K562 (cell line): ENCODE measurements around the gene DHRS7C. TPM values are rescaled to one million over a fixed set of nuclear protein-coding genes. Genes with fewer than 3 reads are reported as not detected.

ENCODE experiments used
- ATAC-seq: fragments of 200-7000 bp; cut with Tn5 transposase; 3 replicates; pipeline ENCODE4 v1.9.1; 2020; ENCODE audit warnings: moderate library complexity
- BruUV-seq: library from RNA; stranded (reverse); fragments of 400-500 nt; replicated peaks from 2 replicates; lab custom pipeline; 2021; lab: Mats Ljungman, UMichigan
- CTCF ChIA-PET: fragments of 300-600 bp; formaldehyde crosslinking; extraction: SDS; loops from one replicate; lab custom pipeline; 2021; ENCODE audit warnings: low intra/inter-chr PET ratio; lab: Yijun Ruan, JAX
- POLR2A ChIA-PET: fragments of 300-600, 350-650 bp; sonication (Branson Sonifier 250); formaldehyde crosslinking; extraction: SDS; loops from one replicate; lab custom pipeline; 2021; ENCODE audit warnings: antibody characterized with exemption, inconsistent platforms; lab: Yijun Ruan, JAX
- DNase-seq, 4 experiments: peaks; one replicate each; pipeline versions ENCODE4 v3.0.0 to v3.0.0-alpha.2; 2011 to 2018; ENCODE audit warnings: low spot score in 3 of 4, mixed read lengths in 3 of 4; ENCODE audit errors: extremely low read depth in 1 of 4
- FAIRE-seq: peaks from 2 replicates; lab custom pipeline; 2011; peaks lifted over from hg19 to GRCh38; lab: Jason Lieb, UNC
- H2AFZ ChIP-seq: 2 replicates; pipeline ENCODE4 v1.6.0; 2011; ENCODE audit warnings: low read depth, low read length, control low read depth, inconsistent platforms
- H3K27ac ChIP-seq: fragments of 200-600 bp; 3 replicates; pipeline ENCODE4 v1.8.0; 2011; ENCODE audit warnings: low read depth, mild to moderate bottlenecking, control low read depth, inconsistent platforms, low read length, moderate library complexity, mixed read lengths; ENCODE audit errors: extremely low read depth
- H3K27me3 ChIP-seq, 2 experiments: fragments of 300-600 bp in 1 of 2; 2 replicates in 1 of 2; 3 replicates in 1 of 2; pipeline versions ENCODE4 v1.6.0 to v1.8.0; 2011; ENCODE audit warnings: inconsistent platforms in 2 of 2, low read length in 2 of 2, mild to moderate bottlenecking in 1 of 2, mixed read lengths in 1 of 2, moderate library complexity in 1 of 2; ENCODE audit not compliant: control insufficient read depth in 2 of 2, insufficient read depth in 2 of 2
- H3K36me3 ChIP-seq: fragments of 300-600 bp; 3 replicates; pipeline ENCODE4 v1.8.0; 2011; ENCODE audit warnings: mild to moderate bottlenecking, low read length, inconsistent platforms; ENCODE audit not compliant: control insufficient read depth, insufficient read depth
- H3K4me1 ChIP-seq, 2 experiments: fragments of 200-600 bp in 1 of 2; replicated peaks in 1 of 2; 2 replicates in 1 of 2; 3 replicates in 1 of 2; pipeline versions ENCODE4 v1.5.1 to v1.8.0; 2011; ENCODE audit warnings: inconsistent platforms in 2 of 2, low read length in 2 of 2, mild to moderate bottlenecking in 1 of 2, mixed read lengths in 1 of 2, moderate library complexity in 1 of 2; ENCODE audit not compliant: control insufficient read depth in 2 of 2, insufficient read depth in 2 of 2
- H3K4me2 ChIP-seq: 2 replicates; pipeline ENCODE4 v1.6.1; 2011; ENCODE audit warnings: low read length, control low read depth, inconsistent platforms, mixed read lengths; ENCODE audit not compliant: insufficient read depth
- H3K4me3 ChIP-seq: fragments of 200-600 bp; sonication (generic), shearing (Covaris generic); 2 replicates; pipeline ENCODE4 v1.5.1; 2016; ENCODE audit warnings: control low read depth, inconsistent platforms
- H3K79me2 ChIP-seq: fragments of 200-600 bp; 3 replicates; pipeline ENCODE4 v1.8.0; 2011; ENCODE audit warnings: low read length, inconsistent platforms; ENCODE audit not compliant: control insufficient read depth, insufficient read depth
- H3K9ac ChIP-seq, 2 experiments: 2 replicates each; pipeline versions ENCODE4 v1.6.0 to v1.6.1; 2011; ENCODE audit warnings: low read depth in 2 of 2, low read length in 2 of 2, control low read depth in 1 of 2, inconsistent platforms in 1 of 2, mild to moderate bottlenecking in 1 of 2, mixed read lengths in 1 of 2; ENCODE audit not compliant: insufficient read depth in 1 of 2
- H3K9me1 ChIP-seq: one replicate; pipeline ENCODE4 v1.6.0; 2011; ENCODE audit warnings: inconsistent platforms, mild to moderate bottlenecking, low read length, moderate library complexity; ENCODE audit not compliant: control insufficient read depth, insufficient read depth
- H3K9me3 ChIP-seq: replicated peaks from 2 replicates; pipeline ENCODE4 v1.5.1; 2011; ENCODE audit warnings: low read depth, low read length, inconsistent platforms; ENCODE audit not compliant: control insufficient read depth, insufficient read depth
- H4K20me1 ChIP-seq: replicated peaks from 2 replicates; pipeline ENCODE4 v1.6.1; 2011; ENCODE audit warnings: low read length, inconsistent platforms, mixed read lengths; ENCODE audit not compliant: control insufficient read depth, insufficient read depth
- CBX1 ChIP-seq: sonication (generic); IDR thresholded peaks from 2 replicates; pipeline ENCODE4 v1.6.1; 2016; ENCODE audit warnings: antibody characterized with exemption, low read depth, mild to moderate bottlenecking
- CREM ChIP-seq: IDR thresholded peaks from 2 replicates; pipeline ENCODE4 v1.6.1; 2014; ENCODE audit warnings: antibody characterized with exemption, low read depth
- CTBP1 ChIP-seq: fragments of 450-650 bp; IDR thresholded peaks from 2 replicates; pipeline ENCODE4 v1.6.1; 2016; ENCODE audit warnings: borderline replicate concordance
- FOSL1 ChIP-seq: fragments of 200-800 bp; sonication (Bioruptor generic); conservative IDR thresholded peaks from 2 replicates; pipeline ENCODE4 v1.6.1; 2016; ENCODE audit warnings: missing genetic modification characterization, missing compliant biosample characterization
- FOXP4 ChIP-seq: sonication (generic); formaldehyde crosslinking; IDR thresholded peaks from 2 replicates; pipeline ENCODE4 v1.8.0; 2022; ENCODE audit warnings: mild to moderate bottlenecking, missing genetic modification reagents, borderline replicate concordance
- GABPA ChIP-seq: fragments of 200-800 bp; sonication (Bioruptor generic); conservative IDR thresholded peaks from 2 replicates; pipeline ENCODE4 v1.6.1; 2016; ENCODE audit warnings: low read depth, missing genetic modification characterization, missing compliant biosample characterization
- HDAC1 ChIP-seq, 2 experiments: fragments of 450-650 bp; IDR thresholded peaks; 2 replicates each; pipeline ENCODE4 v1.6.1; 2016 to 2017; ENCODE audit warnings: inconsistent platforms in 1 of 2, mild to moderate bottlenecking in 1 of 2, moderate library complexity in 1 of 2
- KDM4B ChIP-seq, 2 experiments: fragments of 450-650 bp in 1 of 2; sonication (generic) in 1 of 2; IDR thresholded peaks; 2 replicates each; pipeline ENCODE4 v1.6.1; 2016 to 2017; ENCODE audit warnings: borderline replicate concordance in 2 of 2, antibody characterized with exemption in 1 of 2, low read depth in 1 of 2, mild to moderate bottlenecking in 1 of 2
- MCM2 ChIP-seq: fragments of 450-650 bp; IDR thresholded peaks from 2 replicates; pipeline ENCODE4 v1.6.1; 2017; ENCODE audit warnings: low read depth, mild to moderate bottlenecking
- PRPF4 ChIP-seq: fragments of 200-400 bp; formaldehyde crosslinking; IDR thresholded peaks from one replicate; pipeline ENCODE4 v1.6.1; 2017; ENCODE audit warnings: low read length, low read depth, mild to moderate bottlenecking; ENCODE audit not compliant: insufficient read depth, poor library complexity, severe bottlenecking
- SFPQ ChIP-seq: fragments of 200-400 bp; formaldehyde crosslinking; IDR thresholded peaks from 2 replicates; pipeline ENCODE4 v1.6.1; 2017; ENCODE audit warnings: mild to moderate bottlenecking, low read depth, low read length, moderate library complexity
- ZNF146 ChIP-seq: IDR thresholded peaks from one replicate; pipeline ENCODE4 v1.6.1; 2018; ENCODE audit warnings: missing compliant biosample characterization; ENCODE audit not compliant: unreplicated experiment
- ZNF592 ChIP-seq: fragments of 450-650 bp; IDR thresholded peaks from 2 replicates; pipeline ENCODE4 v1.6.1; 2017; ENCODE audit warnings: antibody characterized with exemption, mild to moderate bottlenecking
- WGBS: fragments of 100-300 bp; shearing (Covaris generic); methylation state at CpG from one replicate; pipeline ENCODE4 v1.1.6; 2016; ENCODE audit warnings: low coverage, mixed read lengths; ENCODE audit not compliant: insufficient coverage; ENCODE audit errors: missing lambda C conversion rate; 5-methylcytosine and 5-hydroxymethylcytosine counted together
- in situ Hi-C: fragments of 300-500 bp; cut with MboI; formaldehyde crosslinking; loops from 4 replicates; pipeline ENCODE4 v1.15.0; 2018; ENCODE audit warnings: inconsistent platforms, mixed read lengths
- intact Hi-C: fragments of 100-400 bp; cut with micrococcal nuclease; formaldehyde crosslinking; loops from 2 replicates; pipeline ENCODE4 v1.14.2; 2022
- polyA plus RNA-seq, 8 experiments: library from polyadenylated mRNA; depleted of rRNA in 4 of 8; stranded (reverse) in 5 of 8; unstranded in 3 of 8; fragments of >200 nt; fragmentation: Nextera tagmentation in 2 of 8; fragmentation: Illumina TruSeq in 1 of 8; extraction: Ambion mirVana in 2 of 8; extraction: Trizol in 1 of 8; gene quantifications; 2 replicates each; pipeline versions ENCODE4 v1.2.1 to v1.2.3, GENCODE V29; 2011 to 2014; ENCODE audit warnings: inconsistent platforms in 1 of 8, missing spikeins in 1 of 8
- total RNA-seq, 7 experiments: library from RNA; depleted of rRNA in 6 of 7; stranded (reverse); fragments of >200 nt in 6 of 7; fragmentation: Illumina TruSeq in 2 of 7; extraction: Trizol in 2 of 7; gene quantifications; 2 replicates each; pipeline versions ENCODE4 v1.2.1 to v1.2.3, GENCODE V29; 2011 to 2021; ENCODE audit warnings: low replicate concordance in 1 of 7

Gene DHRS7C
- total and polyA plus RNA-seq, 9 of the 15 experiments (the other 6 are each of a cell fraction or from before 2014, with no cell fraction given), result not detected

- H3K4me2 ChIP-seq, result no peak overlapping the region
- TF ChIP-seq CREM (0 out of 2 replicates have a peak, but pooled peaks have one; percentile 28), ZNF592 (no peak), HDAC1 (IDR thresholded peaks at IDR 0.05) (no peak), PRPF4 (no peak), MCM2 (no peak), CTBP1 (no peak), SFPQ (no peak), FOXP4 (CRISPR knock-in tag) (no peak), GABPA (tag) (0 out of 2 replicates have a peak, but pooled peaks have one; percentile 22), CBX1 (no peak), ZNF146 (CRISPR knock-in tag) (no peak), FOSL1 (tag) (no peak), KDM4B (IDR thresholded peaks at IDR 0.05; ENCODE audit: borderline replicate concordance in 2 of 2, low read depth in 1 of 2) (no peak)
Observed at GRCh38 chr17:9763643-9764042, 27.7 kb downstream of the DHRS7C start.

More at GRCh38 chr17:9763643-9764042, 27.7 kb downstream of the DHRS7C start:
- Histone ChIP-seq H3K27me3 (no peaks in the 10 kb centered on the region; a peak in 1 of 5 replicates), H3K36me3 (no peaks in the 10 kb centered on the region), H3K9me3 (no peaks in the 10 kb centered on the region), H3K79me2 (no peaks in the 10 kb centered on the region), H3K4me3 (no peak overlapping the region), H3K4me1 (no peaks in the 10 kb centered on the region), H3K27ac (no peak overlapping the region), H3K9me1 (no peaks in the 10 kb centered on the region), H3K9ac (no peak overlapping the region), H2AFZ (no peak overlapping the region), H4K20me1 (no peaks in the 10 kb centered on the region)
- POLR2A ChIA-PET, result no interaction called here
- FAIRE-seq (no peak), ATAC-seq (no peak), DNase-seq (no peak)
- intact Hi-C loops (no loop called here), in situ Hi-C loops (no loop called here)
- WGBS, result 0% methylated on average over 4 of the region's 4 CpGs
- BruUV-seq, result no TSS peak
- CTCF ChIA-PET, result no interaction called here
